GM21381 (cell line): ENCODE results near the gene SIX5.

Source experiments
- ATAC-seq: cut with Tn5 transposase; IDR thresholded peaks from one replicate; pipeline ENCODE4 v1.9.1; 2021; ENCODE audit warnings: mild to moderate bottlenecking, moderate library complexity; ENCODE audit not compliant: unreplicated experiment

Gene SIX5

GRCh38 chr19:45793178-45793564 is 24.1 kb upstream of the SIX5 start:
- no peak for ATAC-seq

- ATAC-seq, result peak; percentile 94
These were observed 23.6 kb upstream of the SIX5 start, which contains the start of gene DMWD for GRCh38 chr19:45792470-45793177. Gene DMWD (minus strand): TSS chr19:45792845. CDS start chr19:45792756, 89 bp downstream.

- ATAC-seq, result peak; percentile 30
These were observed 22.9 kb upstream of the SIX5 start for GRCh38 chr19:45791744-45792469.

- no peak for ATAC-seq
These were observed 21.9 kb upstream of the SIX5 start for GRCh38 chr19:45790942-45791341.

GRCh38 chr19:45789035-45789786 is 20.2 kb upstream of the SIX5 start:
- no peak for ATAC-seq

GRCh38 chr19:45786533-45786894 is 17.5 kb upstream of the SIX5 start:
- ATAC-seq, result no peak

- no peak for ATAC-seq
These were observed 16.9 kb upstream of the SIX5 start for GRCh38 chr19:45785781-45786532.

GRCh38 chr19:45785097-45785496 is 16.0 kb upstream of the SIX5 start:
- ATAC-seq, result no peak

- ATAC-seq, result no peak
These were observed 15.0 kb upstream of the SIX5 start for GRCh38 chr19:45784096-45784495.

- no peak for ATAC-seq
These were observed 14.1 kb upstream of the SIX5 start for GRCh38 chr19:45782820-45783785.

- ATAC-seq, result no peak
These were observed 13.2 kb upstream of the SIX5 start, which contains the start of gene DMPK for GRCh38 chr19:45782162-45782691. Gene DMPK (minus strand): TSS chr19:45782490. CDS start chr19:45782352, 138 bp downstream.

- no peak for ATAC-seq
These were observed 12.4 kb upstream of the SIX5 start for GRCh38 chr19:45781214-45782161.

- ATAC-seq, result no peak
These were observed 11.6 kb upstream of the SIX5 start for GRCh38 chr19:45780448-45781213.

GRCh38 chr19:45780146-45780447 is 11.0 kb upstream of the SIX5 start:
- ATAC-seq, result no peak

- ATAC-seq, result peak; percentile 78
These were observed 10.4 kb upstream of the SIX5 start for GRCh38 chr19:45779231-45780145.

- ATAC-seq, result no peak
These were observed 9.1 kb upstream of the SIX5 start for GRCh38 chr19:45778010-45778661.
